Embryonic facial prominence (tissue), 1 donor: ENCODE measurements around the gene FRMD4A.
"Not testable (repeated sequence)": the region's sequence is repeated elsewhere in the genome, so short reads cannot be mapped to it uniquely, and the experiment has no call there.

Source experiments
- DNase-seq: peaks from one replicate; pipeline ENCODE4 v3.0.0-alpha.2; 2016; ENCODE audit errors: extremely low spot score

Gene FRMD4A

GRCh38 chr10:13883636-13884444 lies 446.9 kb downstream of the FRMD4A start:
- no peak for DNase-seq

GRCh38 chr10:13882119-13882711 lies 448.5 kb downstream of the FRMD4A start:
- DNase-seq: no peak

- DNase-seq: no peak
Observed at GRCh38 chr10:13880760-13881159, 450.0 kb downstream of the FRMD4A start.

GRCh38 chr10:13877154-13877909 lies 453.4 kb downstream of the FRMD4A start:
- DNase-seq: no peak

- no peak for DNase-seq
Observed at GRCh38 chr10:13873196-13873595, 457.5 kb downstream of the FRMD4A start.

- DNase-seq: no peak
Observed at GRCh38 chr10:13872411-13872810, 458.3 kb downstream of the FRMD4A start.

GRCh38 chr10:13871776-13872175 lies 458.9 kb downstream of the FRMD4A start:
- no peak for DNase-seq

- DNase-seq: no peak
Observed at GRCh38 chr10:13871011-13871410, 459.7 kb downstream of the FRMD4A start.

GRCh38 chr10:13869295-13869664 lies 461.4 kb downstream of the FRMD4A start:
- DNase-seq: no peak

GRCh38 chr10:13868528-13869294 lies 462.0 kb downstream of the FRMD4A start:
- no peak for DNase-seq

GRCh38 chr10:13867822-13868221 lies 462.9 kb downstream of the FRMD4A start:
- no peak for DNase-seq

- DNase-seq: no peak
Observed at GRCh38 chr10:13865758-13866491, 464.8 kb downstream of the FRMD4A start.

GRCh38 chr10:13865220-13865619 lies 465.5 kb downstream of the FRMD4A start:
- DNase-seq: not testable (repeated sequence)

GRCh38 chr10:13862546-13863233 lies 468.0 kb downstream of the FRMD4A start:
- no peak for DNase-seq

- DNase-seq: no peak
Observed at GRCh38 chr10:13860886-13861285, 469.8 kb downstream of the FRMD4A start.

GRCh38 chr10:13859979-13860654 lies 470.6 kb downstream of the FRMD4A start:
- DNase-seq: no peak

GRCh38 chr10:13858709-13859108 lies 472.0 kb downstream of the FRMD4A start:
- DNase-seq: no peak

GRCh38 chr10:13857451-13857850 lies 473.3 kb downstream of the FRMD4A start:
- no peak for DNase-seq

- no peak for DNase-seq
Observed at GRCh38 chr10:13853854-13854253, 476.9 kb downstream of the FRMD4A start.

GRCh38 chr10:13852872-13853271 lies 477.9 kb downstream of the FRMD4A start:
- DNase-seq: no peak
